ENCODE measurements around the gene RBM7. TPM values are rescaled to one million over a fixed set of nuclear protein-coding genes. Genes with fewer than 3 reads are reported as not detected.

The RBM7 gene
- total and polyA plus RNA-seq, 2 donors from 2014 or later, result 14.6 to 27.8 TPM

DNA sequence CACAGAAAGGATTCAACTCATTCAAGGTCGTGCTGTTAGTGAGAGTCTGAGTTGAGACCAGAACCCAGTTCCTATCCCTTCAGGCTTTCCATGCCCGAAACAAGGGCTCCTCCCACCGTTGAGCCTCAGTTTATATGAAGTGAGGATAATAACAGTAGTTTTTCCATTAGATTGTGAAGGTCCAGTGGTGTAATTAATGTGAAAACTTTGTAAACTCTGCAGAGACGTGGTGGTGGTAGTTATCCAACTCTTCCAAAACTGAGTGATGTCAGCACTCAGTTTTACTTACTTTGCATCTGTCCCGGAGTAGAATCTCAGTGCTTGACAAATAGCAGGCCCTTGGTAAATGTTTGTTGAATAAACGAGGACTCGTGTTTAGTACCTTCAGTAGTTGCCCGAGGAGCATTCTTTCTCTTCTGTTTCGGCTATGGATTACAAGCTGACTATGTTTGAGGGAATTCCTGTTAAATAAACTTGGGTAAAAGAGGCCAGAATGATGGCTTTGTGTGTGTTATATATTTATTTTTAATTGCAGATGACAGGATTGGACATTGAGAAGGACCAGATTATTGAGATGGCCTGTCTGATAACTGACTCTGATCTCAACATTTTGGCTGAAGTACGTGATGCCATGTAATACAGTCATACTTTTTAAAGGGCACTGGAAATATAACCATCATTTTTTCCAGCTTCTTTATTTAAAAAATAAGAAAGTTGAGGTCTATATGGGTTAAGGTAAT lies 39.8 kb downstream of the RBM7 start:
- peak overlapping the region; percentile 71 to 87 for H3K27ac ChIP-seq (ENCODE audit: low read depth in 2 of 2, low read length in 2 of 2)
- peak overlapping the region; percentile 85 to 96 (median 86) for H3K4me3 ChIP-seq (ENCODE audit: low read length in 3 of 3)
- no peaks in the 10 kb centered on the region for H3K9me3 ChIP-seq (ENCODE audit: control insufficient read depth in 2 of 3, insufficient read depth in 1 of 3, low read length in 3 of 3)
- intact Hi-C loops (cut with DNase I), result no loop called here
- peaks cover 0 to 25% (median 10%) of the 10 kb centered on the region in 3 donors for H3K4me1 ChIP-seq (ENCODE audit: control insufficient read depth in 2 of 3, insufficient read depth in 2 of 3, low read depth in 1 of 3, low read length in 3 of 3)
- no peaks in the 10 kb centered on the region for H3K27me3 ChIP-seq (ENCODE audit: control insufficient read depth, insufficient read depth, low read length)
- peak overlapping the region; percentile 83 to 96 (median 85) for H3K9ac ChIP-seq (ENCODE audit: low read length in 3 of 3)
- DNase-seq (peak in 1 of 5 donors; percentile 34), FAIRE-seq (no peak)
- TF ChIP-seq, protein P1, sequence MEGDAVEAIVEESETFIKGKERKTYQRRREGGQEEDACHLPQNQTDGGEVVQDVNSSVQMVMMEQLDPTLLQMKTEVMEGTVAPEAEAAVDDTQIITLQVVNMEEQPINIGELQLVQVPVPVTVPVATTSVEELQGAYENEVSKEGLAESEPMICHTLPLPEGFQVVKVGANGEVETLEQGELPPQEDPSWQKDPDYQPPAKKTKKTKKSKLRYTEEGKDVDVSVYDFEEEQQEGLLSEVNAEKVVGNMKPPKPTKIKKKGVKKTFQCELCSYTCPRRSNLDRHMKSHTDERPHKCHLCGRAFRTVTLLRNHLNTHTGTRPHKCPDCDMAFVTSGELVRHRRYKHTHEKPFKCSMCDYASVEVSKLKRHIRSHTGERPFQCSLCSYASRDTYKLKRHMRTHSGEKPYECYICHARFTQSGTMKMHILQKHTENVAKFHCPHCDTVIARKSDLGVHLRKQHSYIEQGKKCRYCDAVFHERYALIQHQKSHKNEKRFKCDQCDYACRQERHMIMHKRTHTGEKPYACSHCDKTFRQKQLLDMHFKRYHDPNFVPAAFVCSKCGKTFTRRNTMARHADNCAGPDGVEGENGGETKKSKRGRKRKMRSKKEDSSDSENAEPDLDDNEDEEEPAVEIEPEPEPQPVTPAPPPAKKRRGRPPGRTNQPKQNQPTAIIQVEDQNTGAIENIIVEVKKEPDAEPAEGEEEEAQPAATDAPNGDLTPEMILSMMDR (IDR thresholded peaks at IDR 0.05; ENCODE audit: borderline replicate concordance, extremely low read depth, insufficient read depth), result no peak
- H3K36me3 ChIP-seq (ENCODE audit: control insufficient read depth in 2 of 3, insufficient read depth in 3 of 3, low read length in 3 of 3), result no peaks in the 10 kb centered on the region

DNA sequence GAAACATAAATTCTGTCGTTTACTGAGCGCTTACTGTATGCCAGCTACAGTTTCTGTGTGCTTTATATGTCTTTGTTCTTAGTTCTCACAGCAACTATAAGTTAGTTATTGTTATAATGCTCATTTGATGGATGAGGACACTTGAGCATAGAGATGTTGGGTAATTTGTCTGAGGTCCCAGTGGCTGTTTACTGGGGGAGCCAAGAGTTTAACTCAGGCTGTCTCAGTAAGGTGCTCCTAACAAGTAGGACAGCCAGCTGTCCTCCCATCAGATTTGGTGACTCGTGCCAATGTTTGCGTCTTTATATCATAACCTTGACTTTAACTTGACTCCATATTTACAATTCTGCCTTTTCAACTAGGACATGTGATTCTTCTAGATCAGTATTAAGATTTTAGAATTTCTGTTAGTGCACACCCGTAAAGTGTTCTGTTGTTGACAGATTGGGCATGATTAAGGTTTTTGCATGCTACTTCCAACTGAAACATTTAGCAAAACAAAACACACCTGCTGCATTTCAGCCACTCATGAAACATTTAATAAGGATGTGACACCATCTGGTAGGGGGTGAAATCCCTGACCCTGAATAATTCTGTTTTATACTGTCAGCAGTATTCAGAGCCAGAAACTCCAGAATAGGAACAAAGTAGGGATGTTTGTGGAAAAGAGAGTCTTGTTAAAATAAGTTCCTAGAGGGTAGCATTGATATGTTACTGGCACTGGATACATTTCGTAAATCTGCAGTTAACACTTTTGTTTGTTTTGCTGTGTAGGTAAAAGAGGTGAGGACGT lies 40.7 kb downstream of the RBM7 start:
- peak overlapping the region in 1 of 3 donors; percentile 7 for H3K9ac ChIP-seq (ENCODE audit: low read length in 3 of 3)
- H3K4me3 ChIP-seq (ENCODE audit: low read length in 3 of 3), result peak overlapping the region in 2 of 3 donors; percentile 85 to 96
- H3K27me3 ChIP-seq (ENCODE audit: control insufficient read depth, insufficient read depth, low read length), result no peaks in the 10 kb centered on the region
- TF ChIP-seq, protein P1 (IDR thresholded peaks at IDR 0.05; ENCODE audit: borderline replicate concordance, extremely low read depth, insufficient read depth), result no peak
- intact Hi-C loops (cut with DNase I), result no loop called here
- DNase-seq, result peak in 2 of 5 donors; percentile 10 to 20
- FAIRE-seq, result no peak
- peaks cover 0 to 25% (median 10%) of the 10 kb centered on the region in 3 donors for H3K4me1 ChIP-seq (ENCODE audit: control insufficient read depth in 2 of 3, insufficient read depth in 2 of 3, low read depth in 1 of 3, low read length in 3 of 3)
- peaks cover 0 to under 1% (median 0%) of the 10 kb centered on the region in 3 donors for H3K36me3 ChIP-seq (ENCODE audit: control insufficient read depth in 2 of 3, insufficient read depth in 3 of 3, low read length in 3 of 3)
- H3K27ac ChIP-seq (ENCODE audit: low read depth in 2 of 2, low read length in 2 of 2), result no peak overlapping the region
- H3K9me3 ChIP-seq (ENCODE audit: control insufficient read depth in 2 of 3, insufficient read depth in 1 of 3, low read length in 3 of 3), result no peaks in the 10 kb centered on the region

DNA sequence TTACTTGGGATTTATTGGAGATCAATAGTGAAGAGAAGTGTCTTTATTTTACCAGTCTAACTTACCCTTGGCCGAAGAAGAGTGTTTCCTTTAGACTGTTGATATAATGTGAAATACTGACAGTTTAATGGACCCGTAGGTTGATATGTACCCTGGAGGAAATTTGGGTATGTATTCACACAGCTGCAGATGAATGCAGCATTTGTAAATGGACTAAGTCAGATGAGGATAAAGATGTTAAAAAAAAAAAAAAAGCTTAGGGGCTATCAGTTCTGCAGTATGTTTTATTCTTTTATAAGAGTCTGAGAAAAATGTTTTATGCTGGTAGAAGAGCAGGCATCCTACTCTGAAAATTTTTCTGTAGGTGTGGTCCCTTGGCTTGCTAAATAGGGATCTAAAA lies 41.5 kb downstream of the RBM7 start:
- H3K27me3 ChIP-seq (ENCODE audit: control insufficient read depth, insufficient read depth, low read length), result no peaks in the 10 kb centered on the region
- peaks cover 0 to 3% (median 0%) of the 10 kb centered on the region in 3 donors for H3K36me3 ChIP-seq (ENCODE audit: control insufficient read depth in 2 of 3, insufficient read depth in 3 of 3, low read length in 3 of 3)
- no peak overlapping the region for H3K9ac ChIP-seq (ENCODE audit: low read length in 3 of 3)
- FAIRE-seq (no peak), DNase-seq (no peak)
- intact Hi-C loops (cut with DNase I), result no loop called here
- TF ChIP-seq, protein P1 (IDR thresholded peaks at IDR 0.05; ENCODE audit: borderline replicate concordance, extremely low read depth, insufficient read depth), result no peak
- no peaks in the 10 kb centered on the region for H3K9me3 ChIP-seq (ENCODE audit: control insufficient read depth in 2 of 3, insufficient read depth in 1 of 3, low read length in 3 of 3)
- no peak overlapping the region for H3K27ac ChIP-seq (ENCODE audit: low read depth in 2 of 2, low read length in 2 of 2)
- H3K4me3 ChIP-seq (ENCODE audit: low read length in 3 of 3), result no peak overlapping the region
- peaks cover 0 to 25% (median 10%) of the 10 kb centered on the region in 3 donors for H3K4me1 ChIP-seq (ENCODE audit: control insufficient read depth in 2 of 3, insufficient read depth in 2 of 3, low read depth in 1 of 3, low read length in 3 of 3)

Data from kidney (tissue), 14 donors.